Caki2 (cell line): ENCODE measurements around the gene BLMH. TPM values are rescaled to one million over a fixed set of nuclear protein-coding genes. Genes with fewer than 3 reads are reported as not detected.
"Not testable (repeated sequence)": the region's sequence is repeated elsewhere in the genome, so short reads cannot be mapped to it uniquely, and the experiment has no call there.

ENCODE experiments used
- DNase-seq: peaks from one replicate; pipeline ENCODE4 v3.0.0-alpha.2; 2015; ENCODE audit warnings: low read depth
- in situ Hi-C: cut with HindIII; loops from 2 replicates; pipeline ENCODE4 v1.10.0; 2016; ENCODE audit warnings: low sequenced_read_pairs, low pct_unique_long_range_greater_than_20kb, mixed read lengths
- total RNA-seq: library from RNA; depleted of rRNA; stranded (reverse); fragments of >200 nt; shearing (Covaris generic); gene quantifications from 2 replicates; pipeline ENCODE4 v1.2.3, GENCODE V29; 2014; ENCODE audit warnings: low replicate concordance

BLMH gene
- total RNA-seq, 1 experiment from 2014 or later = 42.2 TPM

DNA sequence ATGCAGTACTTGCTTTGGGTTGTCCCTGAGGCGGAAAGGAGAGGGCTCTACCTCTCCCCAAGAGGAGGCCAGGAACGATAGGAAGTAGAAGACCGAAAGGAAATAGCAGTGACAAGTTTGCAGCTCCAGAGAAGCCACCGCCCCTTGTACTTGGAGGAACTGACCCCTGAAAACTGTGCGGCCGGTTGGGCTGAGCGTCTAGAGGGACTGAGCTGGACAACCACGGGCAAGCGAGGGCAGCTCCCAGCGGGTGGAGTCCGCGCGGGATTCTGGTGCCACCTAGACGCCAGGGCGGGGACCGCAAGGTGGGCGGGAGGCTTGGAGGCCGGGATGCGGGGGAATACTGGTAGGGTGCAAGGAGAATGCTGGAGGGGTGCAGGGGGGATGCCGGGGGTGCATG is 55.0 kb downstream of the BLMH start:
- in situ Hi-C loops = no loop called here

DNA sequence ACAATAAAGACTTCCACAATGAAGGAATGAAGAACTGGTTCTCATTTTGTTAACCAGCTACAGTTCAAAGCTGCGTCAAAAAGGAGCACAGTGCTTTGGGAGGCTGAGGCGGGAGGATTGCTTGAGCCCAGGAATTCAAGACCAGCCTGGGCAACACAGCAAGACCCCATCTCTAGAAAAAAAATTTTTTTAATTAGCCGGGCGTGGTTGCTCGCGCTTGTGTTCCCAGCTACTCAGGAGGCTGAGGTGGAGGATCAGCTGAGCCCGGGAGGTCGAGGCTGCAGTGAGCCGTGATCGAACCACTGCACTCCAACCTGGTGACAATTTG is 55.5 kb downstream of the BLMH start:
- DNase-seq = no peak
- in situ Hi-C loops = no loop called here

More for the DNA sequence above, 55.0 kb downstream of the BLMH start:
- peak; percentile 9 for DNase-seq

DNA sequence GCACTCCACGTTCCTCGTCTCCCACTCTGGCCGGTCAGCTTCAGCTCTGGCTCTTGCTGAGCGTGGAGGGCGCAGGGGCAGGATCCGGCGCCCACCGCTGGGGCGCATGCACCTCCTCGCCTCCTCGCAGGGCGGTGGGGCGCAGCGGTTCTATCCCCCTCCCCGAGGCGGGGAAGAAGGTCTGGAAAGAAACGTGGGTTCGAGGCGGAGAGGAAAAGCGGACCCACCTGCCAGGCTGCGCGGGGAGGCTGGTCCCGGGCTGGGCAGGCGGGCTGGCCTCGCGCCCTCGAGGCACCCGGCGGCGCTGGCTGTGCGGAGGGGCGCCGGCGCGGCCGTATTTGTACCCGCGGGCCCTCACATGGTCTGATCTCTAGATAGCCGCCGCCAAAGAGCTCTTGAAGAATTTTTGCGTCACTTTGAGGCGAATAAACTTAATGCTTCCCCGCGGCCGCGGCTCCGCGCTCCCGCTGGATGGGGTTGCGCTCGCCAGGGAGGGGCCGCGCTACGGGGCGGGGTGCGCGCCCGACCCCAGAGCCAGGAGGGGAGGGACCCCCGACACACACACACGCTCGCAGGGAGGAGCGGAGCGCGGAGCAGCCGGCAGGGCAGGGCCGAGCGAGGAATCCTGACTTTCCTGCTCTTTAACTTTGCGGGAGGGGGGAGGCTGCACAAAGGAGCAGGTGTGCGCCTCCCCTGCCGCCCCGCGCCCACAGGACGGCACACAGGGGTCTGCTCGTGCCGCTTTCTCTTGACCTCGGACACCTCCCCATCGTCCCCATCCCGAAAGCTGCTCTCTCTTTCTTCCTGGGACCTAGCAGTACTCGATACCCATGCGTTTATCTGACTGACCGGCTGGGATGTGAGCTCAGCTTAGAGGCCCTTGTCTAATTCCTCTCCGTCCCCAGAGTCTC is 56.1 kb downstream of the BLMH start, which contains the start of gene SLC6A4:
Gene SLC6A4 (minus strand): TSS at position 312 of the 911 bp plus-strand sequence. CDS start 13,739 bp downstream, outside the sequence.
- no peak for DNase-seq
- in situ Hi-C loops = no loop called here

DNA sequence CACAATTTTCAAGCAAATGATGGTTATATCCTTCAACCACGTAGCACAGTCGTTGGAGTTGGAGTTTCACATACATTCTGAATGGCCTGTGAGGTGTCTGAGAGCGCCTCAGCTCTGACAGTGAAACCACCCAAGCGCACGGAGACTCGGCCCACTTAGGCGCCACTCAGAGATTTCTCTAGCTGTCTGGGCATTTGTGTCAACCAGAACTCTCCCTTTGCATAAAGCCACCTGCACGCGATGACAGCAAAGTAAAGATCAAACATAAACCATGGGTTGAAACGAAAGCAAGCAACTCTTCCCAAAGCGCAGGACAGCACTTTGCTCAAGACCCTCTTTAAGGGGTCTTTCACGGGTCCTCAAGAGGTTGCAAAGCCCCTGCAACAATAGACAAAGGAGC is 56.8 kb downstream of the BLMH start:
- in situ Hi-C loops = no loop called here
- no peak for DNase-seq

- in situ Hi-C loops = no loop called here
- no peak for DNase-seq
These were observed 57.4 kb downstream of the BLMH start for GRCh38 chr17:30234296-30234695.

DNA sequence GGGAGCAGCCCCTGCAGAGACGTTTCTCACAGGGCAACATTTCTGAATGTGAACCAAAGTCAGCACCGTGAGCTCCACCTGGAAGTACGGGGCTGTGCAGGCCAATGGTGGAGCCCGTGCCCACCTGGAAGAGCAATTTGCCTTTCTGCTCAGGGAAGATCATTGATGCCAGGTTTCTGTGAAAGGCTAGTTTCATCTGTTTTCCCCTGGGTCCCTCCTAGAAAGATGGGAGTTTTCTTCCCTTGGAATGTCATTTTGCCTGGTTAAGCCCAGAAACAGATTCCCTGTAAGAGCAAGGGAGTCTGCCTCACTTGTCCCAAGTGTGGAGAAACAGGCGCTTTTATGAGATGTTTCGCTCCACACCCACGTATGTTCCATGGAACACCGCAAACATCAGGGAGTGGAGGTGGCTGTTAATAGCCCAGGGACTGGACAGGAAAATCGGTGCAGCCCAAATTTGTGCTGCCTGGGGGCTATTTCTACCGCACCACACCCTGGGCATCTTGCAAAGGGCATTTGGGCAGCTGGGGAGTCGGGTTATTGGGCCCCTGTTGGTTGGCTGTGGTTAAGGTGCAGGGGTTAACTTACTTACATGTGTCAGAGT is 58.8 kb downstream of the BLMH start:
- DNase-seq = no peak
- in situ Hi-C loops = no loop called here

DNA sequence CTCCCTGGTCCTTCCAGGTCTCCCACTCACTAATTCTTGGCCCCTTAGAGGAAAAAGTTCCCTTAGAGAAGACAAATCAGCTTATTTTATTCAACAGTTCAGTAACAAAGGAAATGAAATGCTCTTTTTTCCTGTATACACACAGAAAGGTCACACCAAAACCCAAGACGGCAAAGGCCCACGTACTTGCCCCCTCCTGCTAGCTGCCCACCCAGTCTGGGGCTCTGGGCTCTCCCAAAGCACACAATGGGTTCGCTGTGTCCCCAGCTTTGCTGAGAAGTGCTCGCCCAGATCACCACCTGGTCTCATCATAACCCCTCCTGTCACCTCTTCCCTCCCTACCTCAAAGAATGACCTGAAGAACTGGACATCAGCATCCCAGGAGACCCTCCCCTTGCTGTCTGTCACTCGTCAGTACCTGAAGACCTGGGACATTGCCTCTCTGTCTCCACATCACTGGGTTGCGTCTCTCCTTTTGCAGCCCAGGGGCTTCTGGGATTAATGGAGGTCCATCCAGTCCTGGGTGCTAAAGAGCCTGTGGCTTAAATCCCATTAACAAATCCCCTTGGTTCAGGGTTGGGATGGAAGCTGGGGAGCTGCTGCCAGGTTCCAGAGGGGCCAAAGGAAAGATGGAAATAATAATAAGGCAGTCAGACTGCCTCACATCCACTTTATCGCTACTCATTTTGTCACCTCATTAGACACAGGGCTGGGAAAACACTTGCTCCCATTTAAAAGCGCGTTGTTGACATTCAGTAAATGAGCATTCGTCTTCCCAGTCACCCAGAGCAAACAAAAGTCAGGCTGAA is 59.5 kb downstream of the BLMH start:
- in situ Hi-C loops = no loop called here
- no peak for DNase-seq

- in situ Hi-C loops = no loop called here
These were observed 61.1 kb downstream of the BLMH start for GRCh38 chr17:30230596-30231125.

DNA sequence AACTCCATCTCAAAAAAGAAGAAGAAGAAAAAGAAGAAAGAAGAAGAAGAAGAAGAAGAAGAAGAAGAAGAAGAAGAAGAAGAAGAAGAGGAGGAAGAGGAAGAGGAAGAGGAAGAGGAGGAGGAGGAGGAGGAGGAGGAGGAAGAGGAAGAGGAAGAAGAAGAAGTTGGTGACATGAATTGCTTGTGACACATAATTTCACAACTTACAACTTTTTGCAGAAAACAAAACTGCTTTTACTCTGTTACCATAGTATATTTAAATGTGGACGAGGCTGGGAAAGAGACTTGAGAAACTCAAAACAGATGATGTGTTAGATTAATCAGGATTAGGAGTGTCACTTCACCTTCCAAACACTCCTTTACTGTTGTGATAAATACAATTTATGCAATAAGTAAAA is 61.7 kb downstream of the BLMH start:
- DNase-seq, in situ Hi-C loops: not testable (repeated sequence)

More at GRCh38 chr17:30230596-30231125, 61.1 kb downstream of the BLMH start:
- no peak for DNase-seq

- in situ Hi-C loops = no loop called here
- DNase-seq = no peak
These were observed 62.7 kb downstream of the BLMH start for GRCh38 chr17:30229012-30229411.

GRCh38 chr17:30228011-30228410 is 63.7 kb downstream of the BLMH start:
- in situ Hi-C loops = no loop called here
- DNase-seq = no peak

GRCh38 chr17:30226878-30227277 is 64.9 kb downstream of the BLMH start:
- DNase-seq = no peak
- in situ Hi-C loops = no loop called here

- DNase-seq = peak; percentile 53
- in situ Hi-C loops = no loop called here
These were observed 65.7 kb downstream of the BLMH start for GRCh38 chr17:30225919-30226553.

DNA sequence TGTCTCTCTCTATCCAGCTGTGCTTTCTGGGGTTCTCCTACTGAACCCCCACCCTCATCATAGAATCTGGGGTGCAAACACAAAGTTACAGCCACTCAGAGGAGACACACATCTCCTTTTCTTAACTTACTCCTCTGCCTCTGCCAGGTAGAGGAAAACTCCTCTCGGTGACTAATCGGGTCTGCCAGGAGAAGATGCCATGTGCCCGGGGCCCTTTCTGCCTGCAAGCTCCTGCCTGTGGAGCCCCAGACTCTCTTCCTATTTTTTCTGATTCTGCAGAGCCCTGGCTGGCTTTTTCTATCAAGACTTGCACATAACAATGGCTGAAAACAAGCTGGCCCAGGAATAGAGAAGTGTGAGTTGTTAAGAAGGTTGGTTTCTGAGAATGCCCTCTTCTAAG is 66.6 kb downstream of the BLMH start:
- in situ Hi-C loops = no loop called here

DNA sequence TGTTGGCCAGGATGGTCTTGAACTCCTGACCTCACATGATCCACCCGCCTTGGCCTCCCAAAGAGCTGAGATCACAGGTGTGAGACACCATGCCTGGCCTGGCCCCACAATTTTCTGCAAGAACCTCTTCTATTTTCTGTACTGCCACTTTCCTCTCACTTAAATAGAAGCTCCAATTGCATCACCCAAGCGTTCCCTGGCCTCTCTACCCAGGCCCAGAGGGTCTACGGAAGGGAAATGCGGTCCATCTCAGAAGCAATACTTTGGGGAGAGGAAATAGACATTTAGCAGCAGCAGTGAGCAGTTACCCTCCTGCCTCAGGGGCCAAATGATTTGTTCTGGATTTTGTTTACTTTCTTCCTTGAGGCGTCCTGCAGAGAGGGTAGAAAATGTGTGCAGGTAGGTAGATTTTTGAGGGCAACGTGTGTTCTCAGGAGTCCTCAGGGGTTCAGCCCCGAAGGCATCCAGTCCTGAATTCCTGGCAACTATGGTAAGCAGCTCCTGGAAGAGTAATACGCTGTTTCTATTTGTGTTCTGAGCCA is 67.3 kb downstream of the BLMH start:
- no peak for DNase-seq
- in situ Hi-C loops = no loop called here

More for the DNA sequence above, 66.6 kb downstream of the BLMH start:
- no peak for DNase-seq

DNA sequence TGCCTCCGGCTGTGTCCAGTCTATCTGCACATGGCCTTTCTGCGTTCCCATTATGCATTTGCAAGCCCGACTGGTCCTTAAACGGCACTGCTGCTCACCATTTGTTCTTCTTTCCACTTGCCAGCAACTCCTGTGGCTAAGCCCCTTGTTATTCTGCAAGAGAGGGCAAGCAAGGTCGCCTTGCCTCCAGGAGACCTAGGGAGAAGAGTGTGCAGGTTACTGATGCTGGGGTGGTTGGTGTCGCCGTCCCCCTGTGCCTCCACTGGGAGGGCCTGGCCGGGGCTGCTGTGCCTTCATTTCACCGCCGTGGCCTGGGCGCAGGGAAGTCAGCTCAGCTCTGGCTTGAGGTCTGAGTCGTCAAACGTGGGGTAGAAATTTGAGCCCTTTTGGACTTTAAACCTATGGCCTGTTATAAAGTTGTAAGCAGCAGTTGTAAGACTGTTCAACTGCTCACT is 69.0 kb downstream of the BLMH start:
- in situ Hi-C loops = no loop called here

DNA sequence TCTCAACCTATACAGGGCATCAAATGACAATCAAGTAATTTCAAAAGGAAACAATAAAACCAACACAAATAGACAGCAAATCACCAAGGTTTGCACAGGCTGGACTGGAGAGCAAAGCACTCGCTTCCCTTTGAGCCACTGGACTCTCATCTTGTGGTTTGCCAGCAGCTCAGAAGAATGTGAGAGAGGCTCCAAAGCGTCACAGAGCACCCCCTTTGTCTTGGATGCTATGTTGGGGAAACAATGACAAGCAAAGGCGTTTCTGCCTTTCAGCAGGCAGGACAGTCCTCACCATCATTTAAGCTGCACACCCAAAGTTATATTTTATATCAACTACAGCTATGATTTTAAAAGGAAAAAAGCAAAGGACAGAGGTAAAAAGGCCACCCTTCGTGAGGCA is 69.5 kb downstream of the BLMH start:
- no peak for DNase-seq
- in situ Hi-C loops = no loop called here

More for the DNA sequence above, 69.0 kb downstream of the BLMH start:
- no peak for DNase-seq

DNA sequence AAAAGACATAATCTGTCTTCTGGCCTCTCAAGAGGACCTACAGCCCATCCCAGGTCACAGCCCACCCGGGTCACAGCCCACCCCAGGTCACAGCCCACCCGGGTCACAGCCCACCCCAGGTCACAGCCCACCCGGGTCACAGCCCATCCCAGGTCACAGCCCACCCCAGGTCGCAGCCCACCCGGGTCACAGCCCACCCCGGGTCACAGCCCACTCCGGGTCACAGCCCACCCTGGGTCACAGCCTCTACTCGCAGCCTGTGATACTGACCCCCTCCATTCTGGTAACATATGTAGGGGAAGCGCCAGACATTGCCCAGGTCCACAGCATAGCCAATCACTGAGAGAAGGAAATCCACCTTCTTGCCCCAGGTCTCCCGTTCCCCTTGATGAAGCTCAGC is 70.4 kb downstream of the BLMH start:
- no peak for DNase-seq
- in situ Hi-C loops = no loop called here
